Stimulated activated CD4-positive, alpha-beta T cell treated with anti-CD3 and anti-CD28 coated beads, Interleukin-2, amount 100 ng/mL, for 4 hours (primary cell): ENCODE measurements around the gene USP49.

Experiments used
- DNase-seq: peaks from one replicate; pipeline ENCODE4 v3.0.0-alpha.2; 2020; ENCODE audit warnings: low read depth

Gene USP49

DNA sequence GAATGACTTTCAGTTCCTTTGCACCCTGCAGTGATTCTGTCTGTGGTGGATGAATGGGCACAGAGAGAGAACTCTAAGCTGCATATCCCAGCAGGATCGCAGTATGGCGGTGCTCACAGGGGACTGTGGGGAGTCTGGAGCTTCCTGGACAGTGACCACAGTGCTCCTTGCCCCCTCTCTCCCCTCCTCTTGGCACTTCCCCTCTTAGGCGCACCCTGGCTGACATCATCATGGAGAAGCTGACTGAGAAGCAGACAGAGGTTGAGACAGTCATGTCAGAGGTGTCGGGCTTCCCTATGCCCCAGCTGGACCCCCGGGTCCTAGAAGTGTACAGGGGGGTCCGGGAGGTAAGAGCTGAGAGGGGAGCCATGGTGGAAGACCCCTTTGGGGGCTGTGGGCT is 34.7 kb upstream of the USP49 start:
- DNase-seq = no peak

DNA sequence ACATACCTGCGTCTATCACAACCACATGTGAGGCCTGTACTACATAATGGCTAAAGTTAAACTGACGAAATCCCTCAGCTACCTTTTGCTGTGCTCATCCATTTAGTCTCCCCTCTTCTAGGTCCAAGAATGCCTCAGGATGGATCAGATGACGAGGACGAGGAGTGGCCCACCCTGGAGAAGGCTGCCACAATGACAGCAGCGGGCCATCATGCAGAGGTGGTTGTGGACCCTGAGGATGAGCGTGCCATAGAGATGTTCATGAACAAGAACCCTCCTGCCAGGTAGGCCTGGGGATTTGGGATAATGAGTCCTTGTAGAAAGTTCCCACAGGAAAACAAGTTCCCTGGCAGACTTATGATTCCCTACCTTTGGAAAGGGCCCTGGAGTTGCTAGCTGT is 32.1 kb upstream of the USP49 start:
- DNase-seq = no peak

DNA sequence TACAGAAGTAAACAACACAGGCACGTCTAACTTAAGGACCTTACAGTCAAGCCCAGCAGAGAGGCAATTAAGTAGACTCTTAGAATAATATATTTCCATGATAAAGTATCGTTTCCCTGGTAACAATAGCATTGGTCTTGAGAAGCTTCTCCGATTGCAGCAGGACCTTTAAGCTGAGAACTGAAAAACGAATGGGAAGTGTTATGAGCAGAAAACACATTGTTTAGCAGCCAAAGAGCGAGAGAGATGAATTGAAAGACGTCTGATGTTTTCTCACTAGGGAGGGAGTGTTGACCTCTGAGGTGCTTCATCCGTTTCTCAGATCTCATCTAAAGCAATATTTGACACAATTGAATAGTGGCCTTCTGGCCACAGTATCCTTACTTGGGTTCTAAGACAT is 27.0 kb upstream of the USP49 start:
- no peak for DNase-seq

DNA sequence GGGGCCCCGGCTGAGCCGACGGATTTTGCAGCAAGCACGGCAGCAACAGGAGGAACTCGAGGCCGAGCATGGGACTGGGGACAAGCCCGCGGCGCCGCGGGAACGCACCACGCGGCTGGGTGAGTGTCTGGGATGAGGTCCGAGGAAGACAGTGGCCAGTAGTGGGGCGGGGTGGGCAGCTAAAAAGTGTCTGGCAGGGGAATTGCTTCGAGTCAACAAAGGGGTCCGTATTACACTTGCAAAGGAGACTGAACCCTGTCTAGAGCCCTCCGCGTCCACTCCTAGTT is 26.5 kb upstream of the USP49 start:
- no peak for DNase-seq

DNA sequence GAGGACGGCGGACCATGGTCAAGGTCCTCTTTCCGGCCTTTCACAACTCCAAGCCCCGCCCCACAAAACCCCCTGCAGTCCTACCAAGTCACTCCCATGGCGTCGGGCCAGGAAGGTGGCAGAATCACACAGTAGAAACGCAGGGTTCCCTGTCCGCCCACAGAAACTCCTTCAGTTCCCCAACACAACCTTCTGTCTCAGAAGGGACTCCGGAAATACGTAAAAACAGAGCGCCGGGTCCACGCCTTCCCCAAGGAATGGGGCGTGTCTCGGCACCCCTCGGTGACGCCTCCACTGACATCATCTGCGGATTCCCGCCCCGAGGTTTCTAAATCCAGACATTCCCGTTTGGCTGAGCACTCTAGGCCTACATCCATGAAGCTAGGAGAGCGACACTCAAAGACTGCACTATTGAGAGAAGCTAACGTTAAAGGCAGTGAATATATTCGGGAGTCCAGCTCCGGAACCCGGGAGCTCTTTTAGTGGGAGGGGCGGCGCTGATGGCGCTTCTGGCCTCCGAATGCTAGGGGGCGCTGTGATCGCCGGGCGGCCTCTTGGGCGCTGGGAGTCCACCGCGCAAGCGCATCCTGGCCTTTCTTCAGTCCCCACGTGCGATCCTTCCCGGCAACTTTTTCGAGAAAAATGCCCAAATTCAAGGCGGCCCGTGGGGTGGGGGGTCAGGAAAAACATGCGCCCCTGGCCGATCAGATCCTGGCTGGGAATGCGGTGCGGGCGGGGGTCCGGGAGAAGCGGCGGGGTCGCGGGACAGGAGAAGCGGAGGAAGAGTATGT is 25.9 kb upstream of the USP49 start, which contains the start of the genes BYSL and MED20:
Gene BYSL, plus strand, starts transcription at position 579 of the 791 bp plus-strand sequence. Its CDS starts 64 bp downstream, at position 643.
Gene MED20, minus strand, starts transcription at position 219 of the 791 bp plus-strand sequence. Its CDS starts 121 bp downstream, at position 98.
- peak; percentile 90 for DNase-seq

DNA sequence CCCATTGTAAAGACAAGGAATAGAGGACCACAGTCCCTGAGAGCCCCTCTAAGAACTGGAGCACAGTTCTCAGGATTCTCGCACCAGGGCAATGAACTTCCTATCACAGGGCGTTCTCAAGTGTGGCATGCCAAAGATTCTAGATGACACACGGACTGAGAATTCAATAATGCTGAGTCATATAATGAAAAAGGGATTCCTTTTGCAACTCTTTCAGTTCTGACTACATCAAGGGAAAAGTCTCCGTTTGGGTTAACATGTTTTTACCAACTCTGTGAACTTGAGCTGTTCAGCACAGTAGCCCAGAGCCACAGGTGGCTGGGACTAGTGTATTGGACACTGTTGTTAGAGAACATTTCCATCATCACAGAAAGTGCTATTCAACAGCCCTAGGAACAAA is 22.4 kb upstream of the USP49 start:
- DNase-seq = no peak

DNA sequence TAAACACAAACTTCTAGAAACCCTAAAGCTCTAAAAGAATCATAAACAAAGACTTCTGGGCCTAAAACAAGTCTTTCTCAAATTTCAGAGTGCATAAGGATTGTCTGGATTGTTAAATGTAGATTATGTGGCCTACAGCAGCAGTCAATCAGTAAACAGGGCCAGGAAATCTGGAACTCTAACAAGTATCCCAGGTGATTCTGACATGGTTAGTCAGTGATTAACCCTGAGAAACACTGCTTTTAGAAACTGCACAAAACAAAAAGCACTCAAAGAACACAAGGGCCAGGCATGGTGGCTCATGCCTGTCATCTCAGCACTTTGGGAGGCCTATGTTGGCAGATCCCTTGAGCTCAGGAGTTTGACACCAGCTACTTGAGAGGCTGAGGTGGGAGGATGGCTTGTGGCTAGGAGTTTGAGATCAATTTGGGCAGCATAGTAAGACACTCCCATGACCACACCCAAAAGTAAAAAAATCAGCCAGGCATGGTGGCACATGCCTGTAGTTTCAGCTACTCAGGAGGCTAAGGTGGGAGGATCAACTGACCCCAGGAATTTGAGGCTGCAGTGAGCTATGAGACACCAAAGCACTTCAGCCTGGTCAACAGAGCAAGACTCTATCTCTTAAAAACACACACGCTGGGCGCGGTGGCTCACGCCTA is 19.8 kb upstream of the USP49 start:
- DNase-seq = no peak

DNA sequence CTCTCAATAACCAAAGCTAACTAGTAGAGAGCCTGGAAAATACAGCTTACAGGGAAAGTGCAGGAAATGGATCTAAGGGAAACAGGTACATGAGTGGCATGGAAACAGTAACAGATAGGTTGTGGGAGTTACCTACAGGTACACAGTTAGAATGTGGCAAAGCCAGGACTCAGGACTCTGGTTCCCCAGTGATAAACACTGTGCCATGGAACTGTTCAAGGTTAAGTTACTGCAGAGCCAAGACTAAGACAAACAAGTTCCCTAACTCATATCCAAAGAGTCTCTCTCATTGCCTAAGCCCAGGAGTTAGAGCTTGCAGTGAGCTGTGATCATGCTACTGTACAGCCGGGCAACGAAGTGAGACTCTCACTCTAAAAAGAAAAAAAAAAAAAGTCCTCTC is 19.2 kb upstream of the USP49 start:
- DNase-seq = no peak

DNA sequence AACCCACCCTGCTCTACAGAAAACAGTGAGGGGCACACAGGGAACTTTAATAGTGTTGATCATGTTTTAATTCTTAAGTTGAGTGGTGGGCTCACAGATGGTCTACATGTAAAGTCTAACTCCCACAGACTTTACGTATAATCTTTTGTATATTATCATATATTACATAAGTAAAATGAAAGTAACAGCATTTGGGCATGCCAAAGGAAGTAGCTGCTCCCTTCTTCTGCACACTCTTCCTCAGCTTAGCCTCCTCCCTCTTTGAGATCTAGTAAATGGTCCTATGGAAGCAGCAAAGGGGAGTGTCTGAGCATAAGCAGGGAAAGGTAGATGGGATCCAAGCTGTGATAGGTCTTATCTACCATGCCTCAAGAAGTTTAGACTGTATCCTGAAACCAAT is 14.6 kb upstream of the USP49 start:
- no peak for DNase-seq

DNA sequence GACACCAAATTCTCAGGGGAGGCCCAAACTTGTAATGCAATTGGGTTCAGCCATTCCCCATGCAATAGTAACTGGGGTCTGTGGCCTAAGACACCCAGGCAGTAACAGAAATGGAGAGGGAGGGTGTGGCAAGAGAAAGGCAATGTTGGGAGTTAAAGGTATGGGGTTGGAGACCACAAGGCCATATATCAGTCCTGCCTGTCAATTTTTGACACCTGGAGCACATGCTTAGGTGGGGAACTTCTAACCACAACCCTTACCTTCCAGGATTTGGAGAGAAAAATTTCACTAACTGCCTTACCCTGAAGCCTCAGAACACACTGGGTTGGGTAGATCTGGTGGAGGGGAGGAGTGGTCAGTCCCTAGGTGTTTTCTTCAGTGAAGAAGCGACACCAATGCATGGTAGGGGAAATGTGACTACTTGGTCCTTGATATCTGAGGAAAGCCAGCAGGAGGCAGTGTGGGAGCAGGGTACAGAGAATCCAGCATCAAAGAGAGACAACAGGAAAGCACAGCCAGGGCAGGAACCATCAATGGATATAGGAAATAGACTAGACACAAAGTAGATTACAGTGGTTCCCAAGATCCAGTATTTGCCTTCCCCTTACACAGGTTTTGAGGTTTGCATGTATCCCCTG is 6.8 kb upstream of the USP49 start:
- DNase-seq = peak; percentile 36

DNA sequence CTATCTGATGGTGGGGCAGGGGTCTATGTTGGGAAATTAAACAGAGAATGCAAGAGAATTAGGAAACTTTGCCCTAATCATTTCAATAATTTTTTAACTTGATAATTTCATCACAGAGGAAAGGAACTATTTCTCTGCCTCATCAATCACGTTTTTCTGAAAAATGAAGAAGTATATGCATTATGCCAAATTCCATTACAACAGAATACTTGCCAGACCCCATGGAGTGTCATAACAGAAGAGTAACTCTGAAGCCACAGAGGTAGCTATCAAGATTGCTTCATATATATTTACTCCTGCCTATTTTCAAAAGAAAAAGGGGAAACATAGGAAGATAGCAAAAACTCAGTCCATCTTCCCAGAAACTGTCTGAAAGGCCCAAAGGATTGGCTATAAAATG is 5.7 kb upstream of the USP49 start:
- no peak for DNase-seq

DNA sequence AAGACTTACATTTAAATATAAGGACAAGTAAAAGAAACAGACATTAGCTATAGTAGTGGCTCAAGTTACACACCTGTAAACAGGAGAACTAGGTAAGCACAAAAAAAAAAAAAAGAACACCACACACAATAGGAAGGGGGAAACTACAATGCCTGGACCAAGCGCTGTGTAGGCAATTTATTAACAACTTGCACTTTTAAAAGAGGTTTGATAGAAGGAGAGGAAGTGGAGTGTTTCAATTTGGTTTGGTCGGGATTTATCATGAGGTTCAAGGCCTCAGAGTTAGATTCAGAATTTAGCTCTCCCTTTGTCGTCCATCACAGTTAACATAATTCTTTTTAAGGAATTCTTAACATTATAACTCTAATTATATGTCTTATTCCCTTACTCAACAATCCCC is 1.1 kb upstream of the USP49 start:
- no peak for DNase-seq

DNA sequence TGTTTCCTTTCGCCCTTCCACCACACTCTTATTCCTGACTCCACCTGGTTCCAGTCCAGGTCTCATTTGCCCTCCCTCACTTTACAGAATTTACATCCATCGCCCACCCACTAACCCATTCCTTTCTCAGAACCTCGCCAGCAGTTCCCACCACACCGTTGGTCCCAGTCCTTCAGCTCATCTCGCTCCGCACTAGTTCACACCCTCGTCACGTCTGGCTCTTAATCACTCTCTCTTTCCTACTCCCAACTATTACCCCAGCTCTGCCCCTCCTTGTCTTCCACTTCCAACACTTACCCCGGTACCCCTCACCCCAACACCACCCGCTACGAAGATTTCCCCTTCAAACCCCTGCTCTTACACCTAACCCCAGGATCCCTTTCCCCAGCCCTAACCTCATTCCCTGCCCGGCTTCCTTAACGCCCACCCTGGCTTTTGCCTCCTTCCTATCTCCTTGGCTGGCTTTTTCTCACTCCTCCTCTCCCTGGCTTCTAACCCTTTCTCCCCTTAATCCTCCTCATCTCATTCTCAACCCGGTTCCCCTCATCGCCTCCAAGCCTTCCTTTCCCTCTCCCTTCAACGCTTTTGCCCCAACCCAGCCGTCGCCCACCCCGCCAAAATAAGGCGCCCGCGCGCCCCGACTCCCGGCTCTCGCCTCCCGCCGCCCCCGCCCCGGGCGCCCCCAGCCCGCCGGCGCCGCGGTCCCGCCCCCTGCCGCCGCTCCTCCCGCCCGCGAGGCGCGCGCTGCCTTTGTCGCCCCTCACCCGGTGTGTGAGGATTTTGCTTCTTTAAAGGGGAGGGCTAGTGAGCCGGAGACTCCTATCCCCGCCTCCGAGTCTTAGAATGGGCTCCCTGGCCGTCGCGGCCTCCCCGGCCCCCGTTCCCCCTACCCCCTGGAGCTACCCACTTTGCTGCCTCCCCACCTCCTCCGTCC is 542 bp downstream of the USP49 start:
- no peak for DNase-seq

DNA sequence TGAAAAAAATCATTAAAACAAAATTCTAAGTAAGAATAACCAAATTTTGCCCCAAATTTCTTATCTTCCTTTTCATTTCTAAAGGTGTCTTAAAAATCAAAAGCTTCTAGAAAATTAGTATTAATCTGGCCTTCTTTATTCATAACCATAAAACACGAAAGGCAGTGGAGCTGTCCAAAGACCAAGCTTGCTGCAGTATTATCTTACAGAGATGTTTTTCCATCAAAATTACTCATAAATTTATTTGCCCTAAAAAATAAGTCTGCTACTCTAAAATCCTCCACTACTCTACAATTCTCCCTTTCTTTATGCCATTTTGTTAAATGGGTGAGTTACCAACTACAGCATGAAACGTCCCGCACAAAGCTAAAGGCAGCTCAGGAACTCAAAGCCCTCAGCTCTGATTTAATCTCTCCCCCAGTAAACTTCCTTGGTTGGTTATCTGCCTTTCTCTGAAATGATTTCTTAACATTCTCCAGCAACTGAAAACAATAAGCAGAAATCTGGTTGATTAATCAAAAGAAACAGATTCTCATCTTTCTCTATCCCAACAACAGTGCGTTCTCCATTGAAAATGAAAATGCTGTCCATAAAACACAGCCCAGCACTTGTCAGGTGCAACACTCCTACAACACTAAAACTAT is 2.1 kb downstream of the USP49 start:
- no peak for DNase-seq

DNA sequence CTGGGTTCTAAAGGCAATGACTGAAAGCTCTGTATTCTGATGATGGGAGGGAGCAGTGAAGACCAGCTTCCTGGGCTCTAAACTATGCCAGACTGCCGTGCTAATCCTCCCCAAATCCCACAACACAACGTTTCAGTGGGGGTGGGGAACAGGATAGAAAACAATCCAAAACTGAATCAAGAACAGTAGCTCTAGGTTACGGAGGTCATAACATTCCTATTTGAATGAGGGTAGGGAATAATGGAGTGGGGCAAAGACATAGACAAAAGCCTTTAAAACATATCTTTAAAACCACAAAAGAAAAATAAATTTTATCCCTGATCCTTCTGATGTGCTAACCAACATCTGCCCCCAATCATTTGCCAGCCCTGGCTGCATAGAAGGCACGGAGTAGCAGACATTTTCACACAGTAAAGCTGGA is 7.8 kb downstream of the USP49 start:
- DNase-seq = no peak

DNA sequence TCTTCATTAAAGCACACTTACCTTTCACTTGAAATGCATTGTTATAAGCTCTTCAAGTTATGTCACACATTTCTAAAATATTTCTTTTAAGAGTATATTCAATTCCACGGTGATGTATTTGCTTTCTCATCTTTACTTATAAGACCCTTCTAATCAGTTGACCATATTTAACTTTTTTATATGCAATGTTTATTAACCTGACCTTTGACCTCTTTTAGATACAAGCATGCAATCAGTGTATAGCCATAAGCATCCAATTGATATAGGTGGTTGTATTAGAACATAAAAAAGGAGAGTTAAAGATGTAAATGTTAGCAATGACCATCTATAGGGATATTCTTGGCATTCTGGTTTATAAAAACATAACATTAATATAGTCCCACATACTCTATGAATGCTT is 9.2 kb downstream of the USP49 start:
- DNase-seq = no peak

DNA sequence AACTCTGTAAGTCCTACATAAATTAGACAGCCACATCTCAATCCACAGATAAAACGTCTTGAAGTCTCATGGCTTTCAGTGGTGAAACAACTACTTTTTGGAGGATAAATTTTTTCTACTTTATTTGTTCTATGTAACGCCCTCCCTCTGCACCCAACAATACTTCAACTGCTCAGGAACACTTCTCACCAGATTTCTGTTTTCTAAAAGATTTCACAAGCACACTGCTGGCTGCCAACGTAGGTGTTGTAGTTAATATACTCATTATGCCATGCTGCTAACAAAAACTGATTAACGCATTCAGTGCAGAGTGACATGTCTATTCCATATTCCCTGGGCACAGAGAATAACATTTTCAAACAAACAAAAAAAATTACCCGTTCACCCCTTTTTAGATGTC is 10.2 kb downstream of the USP49 start:
- DNase-seq = no peak

DNA sequence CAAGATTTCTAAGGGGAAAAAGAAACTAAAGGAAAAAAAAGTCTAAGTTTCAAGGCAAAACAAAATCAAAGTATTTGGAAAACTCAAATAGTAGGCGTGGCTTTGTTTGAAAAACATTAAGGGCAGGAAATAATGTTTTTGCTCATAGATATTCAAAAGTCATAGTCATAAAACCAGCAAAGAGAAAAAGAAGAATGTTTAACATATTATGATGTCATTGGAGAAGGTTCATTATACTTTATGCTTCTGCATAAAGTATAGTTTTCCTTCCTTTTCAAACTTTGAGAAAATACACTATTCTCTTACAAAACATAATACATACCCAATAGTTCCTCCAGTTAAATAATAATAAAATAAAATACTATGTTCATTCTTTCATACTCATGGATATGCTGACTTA is 13.7 kb downstream of the USP49 start:
- DNase-seq = no peak

DNA sequence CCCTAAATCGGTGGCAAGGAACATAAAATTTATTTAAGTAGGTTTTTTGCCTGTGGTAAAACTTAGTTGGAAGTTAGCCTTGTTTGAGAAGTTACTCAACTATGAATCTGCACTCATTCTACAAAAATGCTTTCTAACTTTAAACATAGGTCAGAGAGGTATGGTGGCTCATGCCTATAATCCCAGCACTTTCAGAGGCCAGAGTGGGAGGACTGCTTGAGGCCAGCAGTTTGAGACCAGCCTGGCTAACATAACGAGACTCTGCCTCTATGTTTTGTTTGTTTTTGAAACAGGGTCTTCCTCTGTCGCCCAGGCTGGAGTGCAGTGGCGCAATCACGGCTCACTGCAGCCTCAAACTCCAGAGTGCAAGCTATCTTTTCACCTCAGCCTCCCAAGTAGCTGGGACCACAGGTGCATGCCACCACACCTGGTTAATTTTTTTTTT is 16.2 kb downstream of the USP49 start:
- no peak for DNase-seq

DNA sequence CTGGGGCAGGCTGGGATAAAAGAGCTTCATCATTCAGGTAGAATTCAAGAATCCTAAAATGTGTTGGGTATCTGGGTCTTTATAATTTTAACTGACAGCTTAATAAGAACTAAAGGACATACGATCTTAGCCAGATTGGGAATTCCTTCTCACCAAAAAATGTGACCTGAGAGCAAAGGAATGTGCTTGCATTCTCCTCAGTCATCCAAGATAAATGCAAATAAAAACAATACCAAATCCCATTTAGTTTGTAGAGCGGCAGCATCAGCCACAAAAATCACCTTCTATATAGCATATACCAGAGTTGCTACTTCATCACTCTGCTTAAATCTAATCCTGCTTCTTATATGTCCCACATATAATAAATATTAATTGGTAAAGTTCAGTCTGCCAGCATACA is 16.9 kb downstream of the USP49 start:
- DNase-seq = no peak

DNA sequence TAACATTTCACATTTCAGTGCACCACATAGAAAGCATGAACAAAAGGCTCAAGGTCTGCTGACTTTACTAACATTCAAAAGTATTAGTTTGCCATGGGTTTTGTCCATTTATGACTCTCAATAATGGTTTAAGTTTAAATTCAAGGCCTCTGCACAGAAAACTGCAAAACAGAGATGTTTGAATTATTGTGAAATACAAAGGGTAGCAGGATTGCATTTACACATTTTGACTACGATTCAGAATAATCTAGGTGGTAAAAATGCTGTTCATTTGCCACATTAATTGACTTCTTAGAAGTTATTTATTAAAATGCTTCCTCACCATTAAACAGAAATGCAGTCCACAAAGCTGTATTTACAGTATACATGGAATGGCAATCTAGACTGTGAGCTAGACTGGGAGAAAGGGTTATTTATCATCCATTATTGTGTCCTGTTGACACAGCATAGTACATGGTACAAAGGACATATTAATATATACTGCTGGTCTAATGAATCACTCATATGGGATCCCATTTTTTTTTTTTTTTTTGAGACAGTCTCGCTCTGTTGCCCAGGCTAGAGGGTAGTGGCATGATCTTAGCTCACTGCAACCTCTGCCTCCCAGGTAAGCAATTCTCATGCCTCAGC is 18.0 kb downstream of the USP49 start:
- DNase-seq = no peak
